ENCODE measurements around the gene ERH. TPM values are rescaled to one million over a fixed set of nuclear protein-coding genes. Genes with fewer than 3 reads are reported as not detected.

Gene ERH
- total RNA-seq, 4 donors from 2014 or later = 40.6 to 54.3 (median 41.5) TPM

DNA sequence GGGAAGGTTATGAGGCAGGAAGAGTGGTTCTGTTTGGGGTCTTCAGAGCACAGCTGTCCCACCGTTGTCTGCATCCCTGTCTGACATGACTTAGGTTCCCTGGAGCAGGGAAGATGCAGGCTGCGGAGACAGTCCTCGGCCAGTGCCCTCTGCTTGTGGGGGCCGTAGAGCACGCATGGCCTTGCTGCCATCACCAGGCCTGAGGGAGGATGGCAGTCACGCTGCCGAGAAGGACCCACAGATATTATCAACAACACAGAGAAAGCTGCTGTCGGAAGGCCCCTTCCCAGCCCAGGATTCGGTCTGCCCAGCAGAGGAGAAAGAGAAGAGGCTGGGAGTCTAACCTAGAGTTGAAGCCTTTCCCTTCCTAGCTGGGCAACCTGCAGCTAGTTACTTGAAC lies 35.0 kb downstream of the ERH start:
- H3K36me3 ChIP-seq = no peaks in the 10 kb centered on the region
- TF ChIP-seq POLR2AphosphoS5 (IDR thresholded peaks at IDR 0.05) (no peak), POLR2A (IDR thresholded peaks at IDR 0.05) (no peak), EP300 (IDR thresholded peaks at IDR 0.05) (no peak)
- TF ChIP-seq, protein P1, sequence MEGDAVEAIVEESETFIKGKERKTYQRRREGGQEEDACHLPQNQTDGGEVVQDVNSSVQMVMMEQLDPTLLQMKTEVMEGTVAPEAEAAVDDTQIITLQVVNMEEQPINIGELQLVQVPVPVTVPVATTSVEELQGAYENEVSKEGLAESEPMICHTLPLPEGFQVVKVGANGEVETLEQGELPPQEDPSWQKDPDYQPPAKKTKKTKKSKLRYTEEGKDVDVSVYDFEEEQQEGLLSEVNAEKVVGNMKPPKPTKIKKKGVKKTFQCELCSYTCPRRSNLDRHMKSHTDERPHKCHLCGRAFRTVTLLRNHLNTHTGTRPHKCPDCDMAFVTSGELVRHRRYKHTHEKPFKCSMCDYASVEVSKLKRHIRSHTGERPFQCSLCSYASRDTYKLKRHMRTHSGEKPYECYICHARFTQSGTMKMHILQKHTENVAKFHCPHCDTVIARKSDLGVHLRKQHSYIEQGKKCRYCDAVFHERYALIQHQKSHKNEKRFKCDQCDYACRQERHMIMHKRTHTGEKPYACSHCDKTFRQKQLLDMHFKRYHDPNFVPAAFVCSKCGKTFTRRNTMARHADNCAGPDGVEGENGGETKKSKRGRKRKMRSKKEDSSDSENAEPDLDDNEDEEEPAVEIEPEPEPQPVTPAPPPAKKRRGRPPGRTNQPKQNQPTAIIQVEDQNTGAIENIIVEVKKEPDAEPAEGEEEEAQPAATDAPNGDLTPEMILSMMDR (IDR thresholded peaks at IDR 0.05) = peak in 1 of 2 donors; percentile 40
- H3K4me3 ChIP-seq = no peak overlapping the region
- 59% methylated on average over 7 of the region's 9 CpGs for WGBS
- no peaks in the 10 kb centered on the region for H3K27me3 ChIP-seq
- H3K9me3 ChIP-seq = no peaks in the 10 kb centered on the region
- H3K4me1 ChIP-seq = no peaks in the 10 kb centered on the region
- DNase-seq (ENCODE audit: low spot score in 2 of 2) = no peak
- H3K27ac ChIP-seq = no peak overlapping the region

DNA sequence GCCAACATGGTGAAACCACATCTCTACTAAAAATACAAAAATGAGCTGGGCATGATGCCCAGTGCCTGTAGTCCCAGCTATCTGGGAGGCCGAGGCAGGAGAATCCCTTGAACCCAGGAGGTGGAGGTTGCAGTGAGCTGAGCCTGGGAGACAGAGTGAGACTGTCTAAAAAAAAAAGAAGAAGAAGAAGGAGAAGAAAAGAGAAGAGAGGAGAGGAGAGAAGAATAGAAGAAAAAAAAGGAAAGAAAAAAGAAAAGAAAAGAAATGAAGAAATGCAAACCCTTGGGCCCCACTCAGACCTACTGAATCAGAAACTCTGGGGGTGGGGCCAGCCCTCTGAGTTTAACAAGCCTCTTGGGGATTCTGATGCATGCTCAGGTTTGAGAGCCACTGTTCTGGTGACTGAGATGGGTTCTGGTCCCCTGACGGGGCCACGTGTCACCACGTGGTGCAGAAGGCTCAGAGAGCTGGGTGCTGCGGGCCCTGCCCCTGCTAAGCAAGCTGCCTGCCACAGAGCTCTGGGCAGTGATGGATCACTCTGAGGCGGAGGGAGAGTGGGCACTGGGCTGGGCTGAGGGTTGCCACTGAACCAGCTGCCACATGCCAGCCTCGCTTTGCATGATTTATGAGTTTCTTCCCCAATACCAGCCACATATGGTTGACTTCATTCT lies 37.5 kb downstream of the ERH start:
- 76% methylated on average over 5 of the region's 7 CpGs for WGBS
- H3K27me3 ChIP-seq = no peaks in the 10 kb centered on the region
- H3K27ac ChIP-seq = no peak overlapping the region
- H3K36me3 ChIP-seq = no peaks in the 10 kb centered on the region
- no peak overlapping the region for H3K4me3 ChIP-seq
- no peak for DNase-seq (ENCODE audit: low spot score in 2 of 2)
- no peak for TF ChIP-seq EP300 (IDR thresholded peaks at IDR 0.05)
- TF ChIP-seq POLR2AphosphoS5 (IDR thresholded peaks at IDR 0.05) = no peak
- no peak for TF ChIP-seq POLR2A (IDR thresholded peaks at IDR 0.05)
- TF ChIP-seq, protein P1 (IDR thresholded peaks at IDR 0.05) = no peak
- H3K4me1 ChIP-seq = peaks cover 3% of the 10 kb centered on the region
- H3K9me3 ChIP-seq = no peaks in the 10 kb centered on the region

DNA sequence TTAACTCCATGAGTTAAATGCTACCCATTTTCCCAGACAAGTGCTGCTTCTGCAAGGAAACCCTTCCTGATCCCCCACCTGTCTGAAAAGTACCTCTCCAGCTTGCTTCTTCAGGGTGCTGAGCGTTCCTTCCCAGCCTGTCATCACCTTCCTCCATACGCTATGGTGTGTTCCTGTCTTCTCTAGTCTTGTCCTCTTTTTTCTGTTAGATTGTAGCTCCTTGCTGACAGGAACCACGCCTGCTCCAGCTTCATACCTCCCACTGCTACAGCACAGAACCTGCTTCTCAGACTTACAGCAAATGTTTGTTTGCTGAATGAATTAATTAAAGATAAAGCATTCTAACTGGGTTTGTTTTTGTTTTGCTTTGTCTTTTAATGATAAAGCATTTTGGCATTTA lies 39.1 kb downstream of the ERH start:
- Histone ChIP-seq H3K4me3 (no peak overlapping the region), H3K4me1 (peaks cover 16% of the 10 kb centered on the region), H3K27ac (no peak overlapping the region), H3K27me3 (no peaks in the 10 kb centered on the region), H3K36me3 (no peaks in the 10 kb centered on the region), H3K9me3 (no peaks in the 10 kb centered on the region)
- DNase-seq (ENCODE audit: low spot score in 2 of 2) = no peak
- WGBS = 92% methylated on average over 3 of the region's 3 CpGs
- TF ChIP-seq POLR2A (IDR thresholded peaks at IDR 0.05) = no peak
- TF ChIP-seq, protein P1 (IDR thresholded peaks at IDR 0.05) = no peak

DNA sequence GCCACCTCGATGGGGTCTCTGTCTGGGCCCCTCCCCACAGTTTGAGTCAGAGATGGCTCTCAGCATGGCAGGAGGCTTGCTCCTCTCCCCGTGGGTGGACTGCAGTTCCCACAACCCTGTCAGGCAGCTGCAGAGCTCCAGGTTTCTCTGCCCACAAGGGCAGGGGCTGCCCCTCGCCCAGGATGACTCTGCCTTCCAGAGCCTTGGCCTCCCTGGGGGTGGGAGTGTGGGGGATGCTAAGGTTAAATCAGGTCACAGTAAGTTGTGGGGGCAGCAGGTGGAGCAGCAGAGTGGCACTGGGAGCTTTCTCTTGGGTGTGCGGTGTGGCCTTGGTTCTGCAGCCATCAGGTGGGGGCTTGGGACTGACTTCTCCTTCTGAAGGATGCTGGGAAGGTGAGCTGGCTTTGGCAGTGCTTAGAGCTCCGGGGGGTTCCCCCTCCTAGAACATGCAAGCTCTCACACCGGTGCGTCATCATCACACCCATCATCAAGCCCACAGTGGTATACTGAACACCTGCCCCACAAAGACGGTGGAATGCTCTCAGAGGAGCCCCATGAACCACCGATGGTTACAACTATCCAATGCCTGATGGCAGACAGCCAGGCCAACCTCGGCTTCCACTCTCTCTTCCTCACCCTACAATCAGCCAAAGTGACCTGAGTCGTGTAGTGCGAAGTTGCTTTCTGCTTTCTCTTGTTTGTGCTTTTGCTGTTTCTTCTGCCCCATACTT lies 39.7 kb downstream of the ERH start:
- peaks cover 16% of the 10 kb centered on the region for H3K4me1 ChIP-seq
- H3K36me3 ChIP-seq = no peaks in the 10 kb centered on the region
- peak in 1 of 2 donors; percentile 49 for DNase-seq (ENCODE audit: low spot score in 2 of 2)
- H3K27ac ChIP-seq = no peak overlapping the region
- no peak overlapping the region for H3K4me3 ChIP-seq
- 68% methylated on average over 9 of the region's 12 CpGs for WGBS
- TF ChIP-seq POLR2A (IDR thresholded peaks at IDR 0.05) (no peak), EP300 (IDR thresholded peaks at IDR 0.05) (no peak), POLR2AphosphoS5 (IDR thresholded peaks at IDR 0.05) (no peak)
- TF ChIP-seq, protein P1 (IDR thresholded peaks at IDR 0.05) = no peak
- H3K9me3 ChIP-seq = no peaks in the 10 kb centered on the region
- no peaks in the 10 kb centered on the region for H3K27me3 ChIP-seq

DNA sequence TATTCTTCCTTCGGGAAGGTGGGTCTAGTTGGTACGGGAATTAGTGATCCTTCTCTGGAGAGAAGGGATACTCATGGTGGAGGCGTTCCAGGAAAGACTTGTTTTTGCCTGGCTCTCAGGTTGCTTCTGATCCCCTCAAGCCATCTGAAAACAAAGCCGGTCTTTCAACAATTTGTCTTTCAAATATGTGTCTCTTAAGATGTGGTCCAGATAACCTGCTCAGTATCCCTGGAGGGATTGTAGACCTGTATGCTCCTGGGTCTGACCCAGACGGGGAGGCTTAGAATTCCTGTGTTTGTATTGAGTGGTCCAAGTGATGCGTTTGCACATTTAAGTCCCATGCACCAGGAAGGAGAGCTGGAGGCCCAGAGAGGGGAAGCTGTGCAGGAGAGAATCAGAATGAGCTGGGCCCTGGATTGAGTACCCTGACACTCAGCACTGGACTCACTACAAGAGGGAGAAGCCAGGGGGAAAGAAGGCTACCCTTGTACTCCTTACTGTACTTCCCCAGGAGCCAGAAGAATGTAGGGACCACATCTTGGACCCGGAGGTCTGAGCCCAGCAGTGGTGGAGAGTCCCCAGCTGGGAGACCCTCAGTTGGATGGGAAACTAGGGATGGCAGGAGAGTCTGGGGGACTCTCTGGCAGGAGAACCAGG lies 40.4 kb downstream of the ERH start:
- WGBS = 77% methylated on average over 7 of the region's 7 CpGs
- Histone ChIP-seq H3K4me1 (peaks cover 16% of the 10 kb centered on the region), H3K27me3 (no peaks in the 10 kb centered on the region), H3K4me3 (no peak overlapping the region), H3K27ac (no peak overlapping the region), H3K9me3 (no peaks in the 10 kb centered on the region), H3K36me3 (no peaks in the 10 kb centered on the region)
- TF ChIP-seq EP300 (IDR thresholded peaks at IDR 0.05) = no peak
- no peak for DNase-seq (ENCODE audit: low spot score in 2 of 2)
